ENCODE measurements around the gene PINK1.

DNA sequence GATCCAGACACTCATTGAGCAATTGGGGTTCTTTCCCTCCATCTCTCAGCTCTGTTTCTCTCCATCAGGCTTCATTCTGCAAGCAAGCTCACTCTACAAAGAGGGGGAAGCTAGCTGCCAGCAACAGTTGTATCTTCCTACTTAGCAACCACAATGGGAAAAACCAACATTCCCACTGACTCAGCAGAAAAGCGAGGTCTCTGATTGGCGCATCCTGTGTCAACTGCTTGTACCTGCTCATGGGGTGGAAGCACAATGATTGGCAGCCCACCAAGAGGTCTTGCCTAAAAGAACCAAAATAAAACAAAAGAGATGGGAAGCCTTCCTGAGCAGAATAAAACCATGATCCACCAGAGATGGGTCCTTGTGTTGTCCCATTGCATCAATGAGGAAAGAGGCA lies 48.4 kb upstream of the PINK1 start:
- TF ChIP-seq, protein P1, sequence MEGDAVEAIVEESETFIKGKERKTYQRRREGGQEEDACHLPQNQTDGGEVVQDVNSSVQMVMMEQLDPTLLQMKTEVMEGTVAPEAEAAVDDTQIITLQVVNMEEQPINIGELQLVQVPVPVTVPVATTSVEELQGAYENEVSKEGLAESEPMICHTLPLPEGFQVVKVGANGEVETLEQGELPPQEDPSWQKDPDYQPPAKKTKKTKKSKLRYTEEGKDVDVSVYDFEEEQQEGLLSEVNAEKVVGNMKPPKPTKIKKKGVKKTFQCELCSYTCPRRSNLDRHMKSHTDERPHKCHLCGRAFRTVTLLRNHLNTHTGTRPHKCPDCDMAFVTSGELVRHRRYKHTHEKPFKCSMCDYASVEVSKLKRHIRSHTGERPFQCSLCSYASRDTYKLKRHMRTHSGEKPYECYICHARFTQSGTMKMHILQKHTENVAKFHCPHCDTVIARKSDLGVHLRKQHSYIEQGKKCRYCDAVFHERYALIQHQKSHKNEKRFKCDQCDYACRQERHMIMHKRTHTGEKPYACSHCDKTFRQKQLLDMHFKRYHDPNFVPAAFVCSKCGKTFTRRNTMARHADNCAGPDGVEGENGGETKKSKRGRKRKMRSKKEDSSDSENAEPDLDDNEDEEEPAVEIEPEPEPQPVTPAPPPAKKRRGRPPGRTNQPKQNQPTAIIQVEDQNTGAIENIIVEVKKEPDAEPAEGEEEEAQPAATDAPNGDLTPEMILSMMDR (conservative IDR thresholded peaks at IDR 0.05; ENCODE audit: low read depth, low read length): no peak
- TF ChIP-seq EZH2 (IDR thresholded peaks at IDR 0.05; ENCODE audit: borderline replicate concordance, low read depth, low read length, poor library complexity, severe bottlenecking): no peak
